GM19099 (cell line): ENCODE data around the gene LILRA6.
"Not testable (repeated sequence)": the region's sequence is repeated elsewhere in the genome, so short reads cannot be mapped to it uniquely, and the experiment has no call there.

Source experiments
- POLR2A ChIP-seq: IDR thresholded peaks from 3 replicates; pipeline ENCODE4 v1.6.1; 2011; ENCODE audit warnings: low read depth; ENCODE audit not compliant: insufficient read length; ENCODE audit errors: extremely low read depth

The LILRA6 gene

GRCh38 chr19:54242646-54243045, at the start of gene LILRA6:
Gene LILRA6, minus strand, starts transcription at chr19:54242790.
- TF ChIP-seq POLR2A, result not testable (repeated sequence)

- no peak for TF ChIP-seq POLR2A
Observed at GRCh38 chr19:54287456-54287855, 44.9 kb upstream of the LILRA6 start.

- no peak for TF ChIP-seq POLR2A
Observed at GRCh38 chr19:54282686-54283470, 40.3 kb upstream of the LILRA6 start.

GRCh38 chr19:54281007-54281728, 38.6 kb upstream of the LILRA6 start, which contains the start of gene LILRB2:
Gene LILRB2, minus strand, starts transcription at chr19:54281110. Its CDS starts 614 bp downstream, at chr19:54280496.
- no peak for TF ChIP-seq POLR2A

- TF ChIP-seq POLR2A, result no peak
Observed at GRCh38 chr19:54279406-54279962, 36.9 kb upstream of the LILRA6 start.

- TF ChIP-seq POLR2A, result no peak
Observed at GRCh38 chr19:54275951-54276350, 33.4 kb upstream of the LILRA6 start.

GRCh38 chr19:54273821-54274220, 31.2 kb upstream of the LILRA6 start:
- no peak for TF ChIP-seq POLR2A

GRCh38 chr19:54271106-54271505, 28.5 kb upstream of the LILRA6 start:
- TF ChIP-seq POLR2A, result no peak

- no peak for TF ChIP-seq POLR2A
Observed at GRCh38 chr19:54268936-54269335, 26.3 kb upstream of the LILRA6 start.

- no peak for TF ChIP-seq POLR2A
Observed at GRCh38 chr19:54266133-54266532, 23.5 kb upstream of the LILRA6 start.

GRCh38 chr19:54262470-54262869, 19.9 kb upstream of the LILRA6 start:
- TF ChIP-seq POLR2A, result no peak

- TF ChIP-seq POLR2A, result no peak
Observed at GRCh38 chr19:54262066-54262465, 19.5 kb upstream of the LILRA6 start.

GRCh38 chr19:54257116-54257480, 14.5 kb upstream of the LILRA6 start, which contains the start of gene LILRB5:
Gene LILRB5, minus strand, starts transcription at chr19:54257273. Its CDS starts 80 bp downstream, at chr19:54257193.
- TF ChIP-seq POLR2A, result no peak

- no peak for TF ChIP-seq POLR2A
Observed at GRCh38 chr19:54256250-54257115, 13.9 kb upstream of the LILRA6 start.
